ENCODE results near the gene SPAST.
"Not testable (repeated sequence)": the region's sequence is repeated elsewhere in the genome, so short reads cannot be mapped to it uniquely, and the experiment has no call there.

- not testable (repeated sequence) for TF ChIP-seq CTCF (conservative IDR thresholded peaks at IDR 0.05; ENCODE audit: low read depth, low read length); EZH2 (IDR thresholded peaks at IDR 0.05; ENCODE audit: low read length, unreplicated experiment)
These were observed 101.6 kb downstream of the SPAST start for GRCh38 chr2:32165027-32165347.
